ENCODE results near the gene ETS2. TPM values are rescaled to one million over a fixed set of nuclear protein-coding genes. Genes with fewer than 3 reads are reported as not detected.

ETS2 gene
- total RNA-seq, 1 donor from 2014 or later = 42.2 TPM

DNA sequence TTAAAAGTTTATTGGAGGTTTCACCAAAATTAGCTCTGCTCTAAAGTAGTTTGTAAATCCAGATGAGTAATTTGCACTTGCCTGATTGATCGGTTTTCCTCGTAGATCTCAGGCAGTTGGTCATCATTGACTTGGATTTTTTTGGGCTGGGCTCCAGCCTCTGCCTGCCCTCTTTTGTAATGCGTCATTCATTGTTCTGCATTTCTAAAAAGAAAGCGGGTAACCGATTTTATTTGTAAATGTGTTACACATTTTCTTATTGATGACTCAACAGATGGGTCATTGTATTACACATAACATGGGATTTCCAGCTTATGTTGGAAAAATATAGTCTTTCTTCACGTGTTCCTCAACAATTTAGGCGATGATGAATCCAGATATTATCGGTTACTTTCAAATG, 5.5 kb downstream of the ETS2 start:
- Mint-ChIP-seq H3K4me1 (ENCODE audit: unreplicated experiment) (peaks cover 42% of the 10 kb centered on the region), H3K27me3 (no peaks in the 10 kb centered on the region), H3K27ac (no peak overlapping the region), H3K4me3 (no peak overlapping the region), H3K36me3 (peaks cover 59% of the 10 kb centered on the region), H3K9me3 (no peaks in the 10 kb centered on the region)
- TF ChIP-seq, protein P1, sequence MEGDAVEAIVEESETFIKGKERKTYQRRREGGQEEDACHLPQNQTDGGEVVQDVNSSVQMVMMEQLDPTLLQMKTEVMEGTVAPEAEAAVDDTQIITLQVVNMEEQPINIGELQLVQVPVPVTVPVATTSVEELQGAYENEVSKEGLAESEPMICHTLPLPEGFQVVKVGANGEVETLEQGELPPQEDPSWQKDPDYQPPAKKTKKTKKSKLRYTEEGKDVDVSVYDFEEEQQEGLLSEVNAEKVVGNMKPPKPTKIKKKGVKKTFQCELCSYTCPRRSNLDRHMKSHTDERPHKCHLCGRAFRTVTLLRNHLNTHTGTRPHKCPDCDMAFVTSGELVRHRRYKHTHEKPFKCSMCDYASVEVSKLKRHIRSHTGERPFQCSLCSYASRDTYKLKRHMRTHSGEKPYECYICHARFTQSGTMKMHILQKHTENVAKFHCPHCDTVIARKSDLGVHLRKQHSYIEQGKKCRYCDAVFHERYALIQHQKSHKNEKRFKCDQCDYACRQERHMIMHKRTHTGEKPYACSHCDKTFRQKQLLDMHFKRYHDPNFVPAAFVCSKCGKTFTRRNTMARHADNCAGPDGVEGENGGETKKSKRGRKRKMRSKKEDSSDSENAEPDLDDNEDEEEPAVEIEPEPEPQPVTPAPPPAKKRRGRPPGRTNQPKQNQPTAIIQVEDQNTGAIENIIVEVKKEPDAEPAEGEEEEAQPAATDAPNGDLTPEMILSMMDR (conservative IDR thresholded peaks at IDR 0.05) = no peak
- DNase-seq (ENCODE audit: extremely low spot score, unreplicated experiment) = no peak

DNA sequence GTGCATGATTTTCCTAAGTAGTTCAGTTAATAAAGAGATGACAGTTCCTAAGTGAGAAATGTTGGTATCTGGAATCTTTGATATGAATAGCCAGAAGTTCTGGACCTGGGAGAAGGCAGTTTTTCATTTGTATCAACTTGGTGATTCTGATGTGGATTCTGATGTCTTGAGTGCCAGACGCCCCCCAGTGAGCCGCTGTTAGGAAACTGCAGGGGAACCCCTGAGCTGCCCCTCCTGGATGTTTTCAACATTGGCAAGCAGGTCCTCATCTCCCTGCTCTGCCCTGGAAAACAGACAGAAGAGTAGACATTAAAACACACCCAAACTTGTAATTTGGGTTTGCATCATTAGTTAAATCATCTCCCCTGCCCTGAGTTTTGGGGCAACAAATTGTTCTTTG, 7.4 kb downstream of the ETS2 start:
- TF ChIP-seq, protein P1 (conservative IDR thresholded peaks at IDR 0.05) = no peak
- Mint-ChIP-seq H3K27me3 (no peaks in the 10 kb centered on the region), H3K36me3 (peaks cover 64% of the 10 kb centered on the region), H3K4me3 (no peak overlapping the region), H3K9me3 (no peaks in the 10 kb centered on the region), H3K27ac (peak overlapping the region; percentile 19), H3K4me1 (ENCODE audit: unreplicated experiment) (peaks cover 33% of the 10 kb centered on the region)
- no peak for DNase-seq (ENCODE audit: extremely low spot score, unreplicated experiment)

DNA sequence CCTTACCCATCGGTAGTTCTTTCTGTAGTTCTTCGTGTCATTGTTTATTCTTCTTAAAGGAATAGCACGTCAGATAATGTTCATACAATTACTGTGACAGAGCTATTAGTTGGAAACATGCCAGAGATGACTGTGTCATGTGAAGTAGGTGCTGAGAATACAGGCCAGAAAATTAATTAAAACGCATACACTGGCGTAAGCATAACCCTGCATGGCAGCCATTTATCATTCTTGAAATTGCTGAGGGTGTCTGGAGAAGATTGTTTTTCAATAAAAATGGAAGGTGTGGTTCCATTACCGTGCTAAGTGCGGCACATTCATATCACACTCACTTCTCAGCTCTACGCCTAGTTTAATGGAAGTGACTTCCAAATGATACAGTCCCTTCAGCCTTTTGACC, 7.8 kb downstream of the ETS2 start:
- Mint-ChIP-seq H3K36me3 (peaks cover 64% of the 10 kb centered on the region), H3K27me3 (no peaks in the 10 kb centered on the region), H3K9me3 (no peaks in the 10 kb centered on the region), H3K4me3 (no peak overlapping the region), H3K4me1 (ENCODE audit: unreplicated experiment) (peaks cover 29% of the 10 kb centered on the region), H3K27ac (peak overlapping the region; percentile 19)
- DNase-seq (ENCODE audit: extremely low spot score, unreplicated experiment) = no peak
- TF ChIP-seq, protein P1 (conservative IDR thresholded peaks at IDR 0.05) = no peak

DNA sequence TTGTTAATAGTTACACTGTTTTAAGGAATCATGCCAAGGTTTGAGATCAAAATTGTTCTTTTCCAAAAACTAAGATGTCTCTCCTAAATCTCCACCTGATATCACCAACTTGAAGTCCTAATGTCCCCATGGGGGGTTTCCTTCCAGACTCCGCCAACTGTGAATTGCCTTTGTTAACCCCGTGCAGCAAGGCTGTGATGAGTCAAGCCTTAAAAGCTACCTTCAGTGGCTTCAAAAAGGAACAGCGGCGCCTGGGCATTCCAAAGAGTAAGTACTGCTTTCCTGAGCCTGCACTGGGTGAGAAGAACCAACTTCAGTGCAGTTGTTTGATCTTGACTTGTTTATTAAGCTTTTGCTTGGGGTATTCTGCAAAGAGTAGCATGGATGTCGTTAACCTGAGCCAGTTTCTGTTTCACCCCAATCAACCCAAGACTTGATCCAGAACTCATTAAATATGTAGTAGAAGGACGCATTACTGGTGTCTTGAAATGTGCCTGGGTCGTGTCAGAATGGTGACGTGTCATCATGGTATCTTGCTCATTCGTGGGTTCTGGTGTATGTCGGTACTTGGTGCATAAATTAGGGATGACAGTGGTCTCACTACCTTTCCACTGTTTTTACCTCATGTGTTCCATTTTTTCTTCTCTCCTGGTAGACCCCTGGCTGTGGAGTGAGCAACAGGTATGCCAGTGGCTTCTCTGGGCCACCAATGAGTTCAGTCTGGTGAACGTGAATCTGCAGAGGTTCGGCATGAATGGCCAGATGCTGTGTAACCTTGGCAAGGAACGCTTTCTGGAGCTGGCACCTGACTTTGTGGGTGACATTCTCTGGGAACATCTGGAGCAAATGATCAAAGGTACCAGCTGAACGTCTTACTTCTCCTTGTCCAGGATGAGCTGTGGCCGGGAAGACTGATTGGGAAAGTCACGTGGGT, 8.7 kb downstream of the ETS2 start:
- H3K36me3 Mint-ChIP-seq = peaks cover 72% of the 10 kb centered on the region
- TF ChIP-seq, protein P1 (conservative IDR thresholded peaks at IDR 0.05) = no peak
- H3K27ac Mint-ChIP-seq = no peak overlapping the region
- no peak overlapping the region for H3K4me3 Mint-ChIP-seq
- no peaks in the 10 kb centered on the region for H3K27me3 Mint-ChIP-seq
- DNase-seq (ENCODE audit: extremely low spot score, unreplicated experiment) = no peak
- no peaks in the 10 kb centered on the region for H3K9me3 Mint-ChIP-seq
- peaks cover 23% of the 10 kb centered on the region for H3K4me1 Mint-ChIP-seq (ENCODE audit: unreplicated experiment)

DNA sequence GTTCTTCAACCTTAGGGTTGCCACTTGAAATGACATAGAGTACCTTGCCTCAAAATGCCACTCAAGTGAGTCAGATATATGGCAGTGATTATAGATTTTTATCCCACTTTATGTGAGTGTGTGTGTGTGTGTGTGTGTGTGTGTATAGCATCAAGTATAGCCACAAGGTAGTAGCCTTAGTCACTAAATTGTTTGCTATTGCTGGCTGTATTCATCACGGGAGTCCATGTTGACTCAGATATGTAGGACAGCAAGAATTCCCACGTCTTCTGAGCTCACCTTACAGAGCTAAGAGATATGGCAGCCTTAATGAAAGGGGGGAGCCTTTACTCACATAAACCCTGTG, 9.3 kb downstream of the ETS2 start:
- peaks cover 23% of the 10 kb centered on the region for H3K4me1 Mint-ChIP-seq (ENCODE audit: unreplicated experiment)
- no peaks in the 10 kb centered on the region for H3K27me3 Mint-ChIP-seq
- no peak for DNase-seq (ENCODE audit: extremely low spot score, unreplicated experiment)
- TF ChIP-seq, protein P1 (conservative IDR thresholded peaks at IDR 0.05) = no peak
- no peak overlapping the region for H3K27ac Mint-ChIP-seq
- H3K9me3 Mint-ChIP-seq = no peaks in the 10 kb centered on the region
- H3K4me3 Mint-ChIP-seq = no peak overlapping the region
- H3K36me3 Mint-ChIP-seq = peaks cover 75% of the 10 kb centered on the region

Data from type B pancreatic cell (in vitro differentiated cells).